ENCODE data around the gene ZNF23. TPM values are rescaled to one million over a fixed set of nuclear protein-coding genes. Genes with fewer than 3 reads are reported as not detected.

The ZNF23 gene
- total RNA-seq, 4 donors from 2014 or later: 2.5 to 7.4 (median 3.4) TPM

- no peak for DNase-seq
- TF ChIP-seq CTCF (IDR thresholded peaks at IDR 0.05) (no peak), POLR2A (IDR thresholded peaks at IDR 0.05) (no peak)
- no peaks in the 10 kb centered on the region for H3K36me3 ChIP-seq
- H3K9me3 ChIP-seq: no peaks in the 10 kb centered on the region
- H3K27me3 ChIP-seq: peaks cover 0 to 45% (median 7%) of the 10 kb centered on the region in 4 donors
- H3K4me3 ChIP-seq: no peak overlapping the region
- WGBS, 2 donors: 81 to 92% methylated on average over 2 of the region's 2 CpGs
- intact Hi-C loops (cut with DNase I): no loop called here
- H3K4me1 ChIP-seq: peaks cover 0 to 5% (median 0%) of the 10 kb centered on the region in 3 donors
- H3K27ac ChIP-seq: no peak overlapping the region
Measured at GRCh38 chr16:71423016-71423415, 39.0 kb downstream of the ZNF23 start.

- 38 to 62% methylated on average over 4 of the region's 4 CpGs for WGBS, 2 donors
- intact Hi-C loops (cut with DNase I): no loop called here
Measured at GRCh38 chr16:71421911-71422310, 40.1 kb downstream of the ZNF23 start.

GRCh38 chr16:71414038-71414437 is 48.0 kb downstream of the ZNF23 start:
- intact Hi-C loops (cut with DNase I): loop anchor here (5.0 to 10.0 kb wide), 2 partner anchors 88 to 201 kb away; no protein-coding TSS in a partner anchor
- no peak for DNase-seq
- 81 to 86% methylated on average over 5 of the region's 5 CpGs for WGBS, 2 donors

More at GRCh38 chr16:71421911-71422310, 40.1 kb downstream of the ZNF23 start:
- TF ChIP-seq CTCF (IDR thresholded peaks at IDR 0.05) (peak in 3 of 6 experiments; percentile 23 to 53 (median 24)), POLR2A (IDR thresholded peaks at IDR 0.05) (no peak)
- Histone ChIP-seq H3K4me3 (no peak overlapping the region), H3K27ac (no peak overlapping the region), H3K4me1 (peaks cover 0 to 5% (median 0%) of the 10 kb centered on the region in 3 donors), H3K9me3 (no peaks in the 10 kb centered on the region), H3K27me3 (peaks cover 0 to 44% (median 7%) of the 10 kb centered on the region in 4 donors), H3K36me3 (no peaks in the 10 kb centered on the region)
- no peak for DNase-seq

GRCh38 chr16:71413341-71413740 is 48.7 kb downstream of the ZNF23 start:
- intact Hi-C loops (cut with DNase I): loop anchor here (5.0 to 10.0 kb wide), 2 partner anchors 89 to 201 kb away; no protein-coding TSS in a partner anchor
- H3K27ac ChIP-seq: no peak overlapping the region
- no peak overlapping the region for H3K4me3 ChIP-seq
- TF ChIP-seq CTCF (IDR thresholded peaks at IDR 0.05): no peak
- TF ChIP-seq POLR2A (IDR thresholded peaks at IDR 0.05): no peak
- H3K27me3 ChIP-seq: peaks cover 0 to 64% (median 0%) of the 10 kb centered on the region in 4 donors
- H3K36me3 ChIP-seq: no peaks in the 10 kb centered on the region
- no peaks in the 10 kb centered on the region for H3K9me3 ChIP-seq
- DNase-seq: no peak
- H3K4me1 ChIP-seq: peaks cover 0 to 9% (median 0%) of the 10 kb centered on the region in 3 donors
- 40 to 70% methylated on average over 2 of the region's 4 CpGs for WGBS, 2 donors

More at GRCh38 chr16:71414038-71414437, 48.0 kb downstream of the ZNF23 start:
- Histone ChIP-seq H3K27ac (no peak overlapping the region), H3K4me1 (peaks cover 0 to 9% (median 0%) of the 10 kb centered on the region in 3 donors), H3K36me3 (no peaks in the 10 kb centered on the region), H3K9me3 (no peaks in the 10 kb centered on the region), H3K27me3 (peaks cover 0 to 57% (median 0%) of the 10 kb centered on the region in 4 donors), H3K4me3 (no peak overlapping the region)
- no peak for TF ChIP-seq CTCF (IDR thresholded peaks at IDR 0.05)
- TF ChIP-seq POLR2A (IDR thresholded peaks at IDR 0.05): no peak

- TF ChIP-seq CTCF (IDR thresholded peaks at IDR 0.05) (peak; percentile 80 to 91 (median 83)), POLR2A (IDR thresholded peaks at IDR 0.05) (no peak)
- 4 to 11% methylated on average over 9 to 15 of the region's 24 CpGs for WGBS, 2 donors
- H3K9me3 ChIP-seq: no peaks in the 10 kb centered on the region
- no peak for DNase-seq
- H3K4me1 ChIP-seq: peaks cover 0 to 9% (median 0%) of the 10 kb centered on the region in 3 donors
- H3K27ac ChIP-seq: no peak overlapping the region
- peaks cover 0 to 59% (median 0%) of the 10 kb centered on the region in 4 donors for H3K27me3 ChIP-seq
- intact Hi-C loops (cut with DNase I): loop anchor here (5.0 to 10.0 kb wide), 2 partner anchors 90 to 202 kb away; no protein-coding TSS in a partner anchor
- H3K4me3 ChIP-seq: no peak overlapping the region
- no peaks in the 10 kb centered on the region for H3K36me3 ChIP-seq
Measured at GRCh38 chr16:71412270-71413160, 49.5 kb downstream of the ZNF23 start.
